ENCODE results near the gene LCN10. TPM values are rescaled to one million over a fixed set of nuclear protein-coding genes. Genes with fewer than 3 reads are reported as not detected.
"Not testable (repeated sequence)": the region's sequence is repeated elsewhere in the genome, so short reads cannot be mapped to it uniquely, and the experiment has no call there.

The LCN10 gene
- total RNA-seq, 2 donors from 2014 or later: 9.3 to 20.1 TPM

DNA sequence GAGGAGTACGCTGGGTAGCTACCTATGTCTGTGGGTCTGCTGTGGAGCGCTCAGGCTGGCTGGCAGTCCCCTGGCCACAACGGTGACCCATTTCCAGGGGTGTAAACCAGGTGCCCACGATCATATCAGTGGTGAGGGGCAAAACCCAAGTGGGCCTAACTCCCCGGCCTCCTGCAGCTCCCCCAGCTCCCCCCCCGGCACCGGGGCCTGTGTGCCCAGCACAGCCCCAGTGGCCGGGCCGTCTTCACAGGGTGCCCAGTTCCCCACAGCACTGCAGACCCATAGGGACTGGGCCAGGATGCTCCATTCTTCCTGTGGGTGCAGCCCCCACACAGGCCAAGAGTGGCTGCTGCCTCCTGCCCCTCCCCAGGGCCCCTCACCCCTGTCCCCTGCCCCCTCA, 16.3 kb upstream of the LCN10 start:
- intact Hi-C loops (cut with DNase I): no loop called here
- DNase-seq (no peak), ATAC-seq (no peak)

DNA sequence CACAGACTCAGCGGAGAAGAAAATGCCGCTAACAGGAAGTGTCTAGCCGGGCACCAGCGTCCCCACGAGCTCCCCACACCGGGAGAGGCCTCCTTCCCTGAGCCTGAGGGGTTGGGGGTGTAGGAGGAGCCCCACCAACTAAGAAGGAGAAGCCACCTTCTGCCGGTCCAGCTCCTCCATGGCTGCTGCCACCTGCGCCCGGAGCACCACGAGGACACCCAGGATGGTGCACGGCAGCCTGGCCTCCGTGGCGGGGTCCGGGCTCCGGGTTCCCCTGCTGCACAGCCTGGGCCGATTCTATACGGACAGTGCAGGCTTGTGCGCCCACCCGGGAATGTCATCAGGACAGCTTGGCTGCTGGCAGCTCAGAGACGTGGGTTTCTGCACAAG, 15.0 kb upstream of the LCN10 start:
- no peak for ATAC-seq
- intact Hi-C loops (cut with DNase I): no loop called here
- no peak for DNase-seq

- intact Hi-C loops (cut with DNase I): no loop called here
- no peak for DNase-seq
- ATAC-seq: no peak
Measured at GRCh38 chr9:136757328-136757727, 14.6 kb upstream of the LCN10 start.

DNA sequence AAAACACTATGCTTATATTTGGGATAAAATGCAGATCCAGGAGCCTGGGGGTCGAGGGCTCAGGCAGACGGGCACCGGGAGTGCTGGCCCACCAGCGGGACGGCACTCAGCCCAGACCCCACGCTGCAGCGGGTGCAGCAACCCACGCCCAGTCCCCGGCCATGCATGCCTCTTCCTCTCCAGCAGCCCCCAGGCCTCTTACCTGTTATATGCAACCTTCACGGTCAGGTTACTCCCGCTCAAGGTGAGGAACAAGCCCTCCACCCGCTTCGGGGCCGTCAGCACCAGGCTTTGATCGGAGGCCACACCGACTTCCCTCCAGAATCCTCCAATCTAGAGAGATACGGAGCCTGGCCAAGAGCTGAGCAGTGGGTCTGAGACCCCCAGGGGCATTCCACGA, 14.1 kb upstream of the LCN10 start:
- intact Hi-C loops (cut with DNase I): no loop called here
- no peak for DNase-seq

DNA sequence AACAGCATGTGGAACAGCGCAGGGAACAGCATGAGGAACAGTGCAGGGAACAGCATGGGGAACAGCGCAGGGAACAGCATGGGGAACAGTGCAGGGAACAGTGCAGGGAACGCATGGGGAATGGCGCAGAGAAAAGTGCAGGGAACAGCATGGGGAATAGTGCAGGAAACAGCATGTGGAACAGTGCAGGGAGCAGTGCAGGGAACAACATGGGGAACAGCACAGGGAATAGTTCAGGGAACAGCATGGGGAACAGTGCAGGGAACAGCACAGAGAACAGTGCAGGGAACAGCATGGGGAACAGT, 13.3 kb upstream of the LCN10 start:
- intact Hi-C loops (cut with DNase I): no loop called here
- ATAC-seq: no peak
- DNase-seq: no peak

More for the DNA sequence above, 14.1 kb upstream of the LCN10 start:
- no peak for ATAC-seq

- intact Hi-C loops (cut with DNase I); ATAC-seq; DNase-seq: not testable (repeated sequence)
Measured at GRCh38 chr9:136755302-136756133, 12.8 kb upstream of the LCN10 start.

GRCh38 chr9:136754626-136755301, 12.0 kb upstream of the LCN10 start:
- intact Hi-C loops (cut with DNase I): no loop called here
- ATAC-seq: no peak
- DNase-seq: no peak

- no peak for DNase-seq
- intact Hi-C loops (cut with DNase I): no loop called here
- ATAC-seq: no peak
Measured at GRCh38 chr9:136754059-136754572, 11.4 kb upstream of the LCN10 start.

GRCh38 chr9:136753371-136754058, 10.8 kb upstream of the LCN10 start:
- DNase-seq (no peak), ATAC-seq (no peak)
- intact Hi-C loops (cut with DNase I): no loop called here

DNA sequence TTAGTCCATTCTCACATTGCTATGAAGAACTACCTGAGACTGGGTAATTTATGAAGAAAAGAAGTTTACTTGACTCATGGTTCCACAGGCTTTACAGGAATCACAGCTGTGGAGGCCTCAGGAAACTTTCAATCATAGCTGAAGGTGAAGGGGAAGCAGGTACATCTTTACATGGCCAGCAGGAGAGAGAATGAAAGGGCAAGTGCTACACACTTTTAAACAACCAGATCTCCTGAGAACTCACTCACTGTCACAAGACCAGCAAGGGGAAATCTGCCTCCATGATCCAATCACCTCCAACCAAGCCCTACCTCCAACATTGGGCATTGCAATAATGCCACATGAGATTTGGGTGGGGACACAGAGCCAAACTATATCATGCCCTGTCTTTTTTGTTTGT, 9.1 kb upstream of the LCN10 start:
- DNase-seq (no peak), ATAC-seq (no peak)
- intact Hi-C loops (cut with DNase I): no loop called here

- ATAC-seq (no peak), DNase-seq (no peak)
- intact Hi-C loops (cut with DNase I): no loop called here
Measured at GRCh38 chr9:136751244-136751643, 8.5 kb upstream of the LCN10 start.

GRCh38 chr9:136750526-136750925, 7.8 kb upstream of the LCN10 start:
- intact Hi-C loops (cut with DNase I): no loop called here
- no peak for ATAC-seq
- DNase-seq: no peak

DNA sequence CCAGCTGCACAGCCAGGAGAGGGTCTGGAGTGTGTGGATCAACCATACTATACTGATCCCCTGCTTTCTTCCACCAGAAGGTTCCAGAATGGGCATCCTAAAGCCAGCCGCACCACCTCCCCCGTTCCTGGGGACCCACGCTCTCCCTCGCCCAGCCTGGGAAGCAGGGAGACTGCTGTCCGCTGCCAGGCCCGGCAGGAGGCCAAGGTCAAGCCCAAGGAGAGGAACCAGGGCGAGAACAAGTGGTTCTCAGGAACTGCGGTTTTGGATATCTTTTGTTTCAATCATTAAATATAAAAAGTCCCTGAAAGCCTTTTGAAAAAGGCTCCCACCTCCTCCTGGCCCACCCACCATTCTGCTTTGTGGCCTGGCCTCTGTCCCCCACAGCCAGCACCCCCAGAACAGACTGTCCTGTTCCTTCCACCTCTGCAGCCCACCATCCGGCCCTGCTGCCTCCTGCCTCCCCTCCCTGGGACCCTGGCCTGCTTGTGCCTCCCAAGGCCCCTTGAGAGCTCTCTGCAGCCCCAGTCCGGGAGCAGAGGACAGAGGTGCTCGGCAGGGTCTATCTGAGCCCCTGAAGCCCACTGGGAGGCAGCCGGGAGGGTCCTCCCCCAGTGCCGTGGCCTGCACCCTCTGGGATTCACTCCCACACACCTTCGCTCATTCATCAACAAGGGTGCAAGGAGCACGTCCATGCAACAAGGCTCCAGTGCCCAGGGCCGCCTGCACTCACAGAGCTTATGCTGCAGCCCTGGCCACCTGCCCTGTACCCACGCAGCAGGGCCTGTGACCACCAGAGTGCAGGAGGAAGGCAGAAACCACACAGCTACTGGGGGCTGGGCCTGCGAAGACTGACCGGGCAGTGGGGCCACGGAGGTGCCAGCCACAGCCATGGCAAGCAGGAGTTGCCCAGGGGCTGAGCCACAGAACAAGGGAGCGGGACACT, 6.2 kb upstream of the LCN10 start:
- peak in 1 of 2 donors; percentile 22 for ATAC-seq
- DNase-seq: peak; percentile 30
- intact Hi-C loops (cut with DNase I): no loop called here

GRCh38 chr9:136748201-136748600, 5.5 kb upstream of the LCN10 start, which contains the start of gene LCN6:
Gene LCN6, minus strand, starts transcription at chr9:136748525. Its CDS starts 42 bp downstream, at chr9:136748483.
- ATAC-seq (no peak), DNase-seq (peak; percentile 17)
- intact Hi-C loops (cut with DNase I): no loop called here

GRCh38 chr9:136747161-136748060, 4.7 kb upstream of the LCN10 start:
- DNase-seq (peak; percentile 19), ATAC-seq (no peak)
- intact Hi-C loops (cut with DNase I): no loop called here

DNA sequence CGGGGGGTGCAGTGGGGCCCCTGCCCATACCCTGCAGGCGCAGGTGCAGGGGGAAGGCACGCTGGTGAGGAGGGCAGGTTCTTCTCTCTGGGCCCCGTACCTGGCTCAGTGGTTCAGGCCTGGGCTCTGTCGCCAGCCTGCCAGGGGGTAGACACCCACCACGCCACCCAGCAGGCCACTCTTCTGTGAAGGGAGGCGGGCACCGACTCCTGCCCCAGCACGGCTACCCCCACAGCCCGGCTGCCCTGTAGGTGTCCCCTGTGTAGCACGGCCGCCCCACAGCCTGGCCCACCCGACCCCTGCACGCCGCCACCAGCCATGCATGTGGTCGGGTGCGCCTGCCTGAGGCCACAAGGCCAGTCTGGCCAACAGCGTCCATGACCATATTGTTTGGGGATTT, 3.9 kb upstream of the LCN10 start:
- DNase-seq (peak; percentile 20), ATAC-seq (no peak)
- intact Hi-C loops (cut with DNase I): no loop called here

DNA sequence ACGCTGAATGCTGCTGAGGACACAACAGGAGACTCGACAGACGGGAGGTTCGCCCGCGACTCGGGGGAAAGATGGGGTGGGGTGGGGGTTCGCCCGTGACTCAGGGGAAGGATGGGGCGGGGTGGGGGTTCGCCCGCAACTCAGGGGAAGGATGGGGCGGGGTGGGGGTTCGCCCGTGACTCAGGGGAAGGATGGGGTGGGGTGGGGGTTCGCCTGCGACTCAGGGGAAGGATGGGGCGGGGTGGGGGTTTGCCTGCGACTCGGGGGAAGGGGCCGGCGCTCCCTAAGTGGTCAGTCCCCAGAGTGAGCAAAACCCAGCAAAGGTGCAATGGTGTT, 3.4 kb upstream of the LCN10 start:
- ATAC-seq (no peak), DNase-seq (no peak)
- intact Hi-C loops (cut with DNase I): no loop called here
